ENCODE results near the gene TMEM258. TPM values are rescaled to one million over a fixed set of nuclear protein-coding genes. Genes with fewer than 3 reads are reported as not detected.

Gene TMEM258
- total RNA-seq, 1 donor from 2014 or later = 117 TPM

DNA sequence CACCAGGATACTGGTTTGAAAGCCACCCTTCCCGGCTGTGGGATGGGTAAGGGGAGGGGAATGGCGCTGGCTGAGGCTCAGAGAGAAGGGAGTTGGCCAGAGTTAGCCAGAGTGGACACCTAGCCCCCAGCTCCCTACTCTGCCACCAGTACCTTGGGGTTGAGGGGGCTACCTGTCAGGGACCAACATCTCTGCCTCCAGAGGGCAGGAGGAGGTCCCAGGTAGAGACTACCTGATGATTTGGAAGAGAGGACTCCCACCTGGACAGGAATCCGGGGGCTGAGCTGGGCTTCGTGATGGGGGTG lies 36.3 kb downstream of the TMEM258 start:
- TF ChIP-seq, protein P1, sequence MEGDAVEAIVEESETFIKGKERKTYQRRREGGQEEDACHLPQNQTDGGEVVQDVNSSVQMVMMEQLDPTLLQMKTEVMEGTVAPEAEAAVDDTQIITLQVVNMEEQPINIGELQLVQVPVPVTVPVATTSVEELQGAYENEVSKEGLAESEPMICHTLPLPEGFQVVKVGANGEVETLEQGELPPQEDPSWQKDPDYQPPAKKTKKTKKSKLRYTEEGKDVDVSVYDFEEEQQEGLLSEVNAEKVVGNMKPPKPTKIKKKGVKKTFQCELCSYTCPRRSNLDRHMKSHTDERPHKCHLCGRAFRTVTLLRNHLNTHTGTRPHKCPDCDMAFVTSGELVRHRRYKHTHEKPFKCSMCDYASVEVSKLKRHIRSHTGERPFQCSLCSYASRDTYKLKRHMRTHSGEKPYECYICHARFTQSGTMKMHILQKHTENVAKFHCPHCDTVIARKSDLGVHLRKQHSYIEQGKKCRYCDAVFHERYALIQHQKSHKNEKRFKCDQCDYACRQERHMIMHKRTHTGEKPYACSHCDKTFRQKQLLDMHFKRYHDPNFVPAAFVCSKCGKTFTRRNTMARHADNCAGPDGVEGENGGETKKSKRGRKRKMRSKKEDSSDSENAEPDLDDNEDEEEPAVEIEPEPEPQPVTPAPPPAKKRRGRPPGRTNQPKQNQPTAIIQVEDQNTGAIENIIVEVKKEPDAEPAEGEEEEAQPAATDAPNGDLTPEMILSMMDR (IDR thresholded peaks at IDR 0.05; ENCODE audit: borderline replicate concordance) = no peak
- Histone ChIP-seq H3K4me1 (peaks cover 7% of the 10 kb centered on the region), H3K9me3 (replicated peaks) (no peaks in the 10 kb centered on the region), H3K4me3 (no peak overlapping the region), H3K27ac (replicated peaks) (no peak overlapping the region), H3K27me3 (ENCODE audit: low read depth) (peaks cover 31% of the 10 kb centered on the region), H3K36me3 (no peaks in the 10 kb centered on the region)
- DNase-seq = no peak
- intact Hi-C loops (cut with micrococcal nuclease) = no loop called here

DNA sequence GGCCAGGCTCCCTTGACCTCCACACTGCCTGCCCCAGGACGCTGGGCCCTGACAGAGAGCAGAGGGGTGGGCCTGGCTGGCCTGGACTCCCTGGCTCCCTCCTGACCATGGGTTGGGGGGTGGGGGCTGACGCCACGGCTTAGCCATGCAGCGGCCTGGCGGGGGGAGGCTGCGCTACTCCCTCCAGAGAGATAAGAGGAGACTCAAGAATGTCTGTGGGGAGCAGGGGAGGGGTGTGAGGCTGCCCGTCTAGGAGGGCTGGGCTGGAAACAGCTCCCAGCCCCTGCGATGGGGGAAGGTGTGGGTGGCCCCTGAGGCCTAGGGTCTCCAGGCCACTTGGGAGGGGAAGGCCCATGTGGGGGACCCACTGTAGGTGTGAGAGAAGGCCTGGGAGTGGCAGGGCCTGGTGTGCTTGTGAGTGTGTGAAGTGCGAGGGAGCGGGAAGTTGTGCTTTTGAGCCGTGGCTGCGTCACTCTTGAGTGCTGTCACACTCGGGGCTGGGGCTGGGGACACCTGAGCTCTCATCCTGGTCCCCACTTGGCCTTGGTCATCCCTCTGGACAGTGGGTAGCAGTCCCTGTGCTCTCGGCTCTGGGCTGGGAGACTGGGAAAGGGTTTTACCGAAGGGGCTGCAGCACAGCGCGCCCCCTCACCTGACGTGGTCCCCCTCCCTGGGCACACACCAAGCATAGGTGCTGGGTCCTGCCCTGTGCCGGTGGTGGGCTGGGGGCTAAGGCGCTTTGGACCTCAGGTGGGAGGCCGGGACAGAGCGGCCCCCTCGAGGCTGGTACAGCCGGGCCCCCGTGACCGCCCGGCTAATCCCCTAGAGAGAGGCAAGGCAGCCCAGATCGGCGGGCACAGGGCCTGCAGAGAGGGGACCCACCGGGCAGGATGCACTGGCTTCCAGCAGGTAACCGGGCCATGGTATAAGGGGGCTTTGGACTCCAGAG lies 37.6 kb downstream of the TMEM258 start:
- Histone ChIP-seq H3K4me3 (no peak overlapping the region), H3K36me3 (no peaks in the 10 kb centered on the region), H3K9me3 (replicated peaks) (no peaks in the 10 kb centered on the region), H3K27ac (replicated peaks) (no peak overlapping the region), H3K27me3 (ENCODE audit: low read depth) (peaks cover 29% of the 10 kb centered on the region), H3K4me1 (peaks cover 7% of the 10 kb centered on the region)
- intact Hi-C loops (cut with micrococcal nuclease) = no loop called here
- TF ChIP-seq, protein P1 (IDR thresholded peaks at IDR 0.05; ENCODE audit: borderline replicate concordance) = no peak
- no peak for DNase-seq

DNA sequence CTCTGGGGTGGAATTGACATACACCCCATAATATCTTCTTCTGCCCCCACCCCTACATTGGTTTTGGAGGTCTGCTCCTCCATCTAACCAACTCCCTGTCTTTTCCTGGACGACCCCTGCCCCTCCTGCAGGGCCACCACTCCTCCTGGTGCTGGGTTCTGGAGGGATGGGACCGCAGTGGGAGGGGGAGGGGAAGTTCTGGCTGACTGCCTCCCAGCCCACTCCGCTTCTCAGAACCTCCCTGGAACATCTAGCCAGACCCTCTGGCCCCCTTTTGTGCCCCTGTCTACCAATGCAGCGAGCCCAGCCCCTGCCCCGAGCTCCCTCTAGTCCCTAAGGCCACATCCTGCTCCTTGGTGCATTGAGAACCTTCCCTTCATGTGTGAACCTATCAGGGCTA lies 38.7 kb downstream of the TMEM258 start:
- H3K9me3 ChIP-seq (replicated peaks) = no peaks in the 10 kb centered on the region
- DNase-seq = no peak
- peaks cover 28% of the 10 kb centered on the region for H3K27me3 ChIP-seq (ENCODE audit: low read depth)
- H3K4me1 ChIP-seq = peaks cover 7% of the 10 kb centered on the region
- H3K4me3 ChIP-seq = no peak overlapping the region
- TF ChIP-seq, protein P1 (IDR thresholded peaks at IDR 0.05; ENCODE audit: borderline replicate concordance) = no peak
- H3K27ac ChIP-seq (replicated peaks) = no peak overlapping the region
- no peaks in the 10 kb centered on the region for H3K36me3 ChIP-seq
- intact Hi-C loops (cut with micrococcal nuclease) = no loop called here

DNA sequence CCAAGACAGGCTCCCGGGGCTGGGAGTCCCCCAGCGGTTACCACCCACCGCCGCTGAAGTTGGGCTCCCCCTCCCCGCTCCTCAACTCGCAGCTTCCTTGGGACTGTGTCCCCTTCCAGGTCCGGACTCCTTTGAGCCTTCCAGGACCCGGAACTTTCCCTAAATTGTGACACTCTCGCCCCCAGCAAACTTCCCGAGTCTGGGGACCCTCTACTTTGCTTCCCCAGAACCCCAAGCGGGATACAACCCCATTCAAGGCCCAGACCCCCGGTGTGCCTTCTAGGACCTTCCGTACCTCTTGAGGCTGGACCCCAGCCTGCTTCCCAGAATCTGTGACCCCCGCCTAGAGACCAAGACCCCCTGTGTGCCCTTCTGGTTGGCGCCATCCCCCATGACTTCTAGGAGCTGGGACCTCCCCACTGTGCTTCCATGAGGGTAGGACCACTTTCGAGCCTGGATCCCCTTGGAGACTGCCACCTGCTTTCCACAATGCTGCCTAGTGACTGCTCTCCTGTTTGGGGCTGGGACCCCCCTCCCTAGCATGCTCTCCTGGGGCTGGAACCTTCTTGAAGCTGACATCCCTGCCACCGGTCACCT lies 39.4 kb downstream of the TMEM258 start:
- Histone ChIP-seq H3K27ac (replicated peaks) (no peak overlapping the region), H3K4me3 (peak overlapping the region; percentile 60), H3K4me1 (peaks cover 10% of the 10 kb centered on the region), H3K36me3 (no peaks in the 10 kb centered on the region), H3K27me3 (ENCODE audit: low read depth) (peaks cover 28% of the 10 kb centered on the region), H3K9me3 (replicated peaks) (no peaks in the 10 kb centered on the region)
- TF ChIP-seq, protein P1 (IDR thresholded peaks at IDR 0.05; ENCODE audit: borderline replicate concordance) = no peak
- DNase-seq = no peak
- intact Hi-C loops (cut with micrococcal nuclease) = no loop called here

DNA sequence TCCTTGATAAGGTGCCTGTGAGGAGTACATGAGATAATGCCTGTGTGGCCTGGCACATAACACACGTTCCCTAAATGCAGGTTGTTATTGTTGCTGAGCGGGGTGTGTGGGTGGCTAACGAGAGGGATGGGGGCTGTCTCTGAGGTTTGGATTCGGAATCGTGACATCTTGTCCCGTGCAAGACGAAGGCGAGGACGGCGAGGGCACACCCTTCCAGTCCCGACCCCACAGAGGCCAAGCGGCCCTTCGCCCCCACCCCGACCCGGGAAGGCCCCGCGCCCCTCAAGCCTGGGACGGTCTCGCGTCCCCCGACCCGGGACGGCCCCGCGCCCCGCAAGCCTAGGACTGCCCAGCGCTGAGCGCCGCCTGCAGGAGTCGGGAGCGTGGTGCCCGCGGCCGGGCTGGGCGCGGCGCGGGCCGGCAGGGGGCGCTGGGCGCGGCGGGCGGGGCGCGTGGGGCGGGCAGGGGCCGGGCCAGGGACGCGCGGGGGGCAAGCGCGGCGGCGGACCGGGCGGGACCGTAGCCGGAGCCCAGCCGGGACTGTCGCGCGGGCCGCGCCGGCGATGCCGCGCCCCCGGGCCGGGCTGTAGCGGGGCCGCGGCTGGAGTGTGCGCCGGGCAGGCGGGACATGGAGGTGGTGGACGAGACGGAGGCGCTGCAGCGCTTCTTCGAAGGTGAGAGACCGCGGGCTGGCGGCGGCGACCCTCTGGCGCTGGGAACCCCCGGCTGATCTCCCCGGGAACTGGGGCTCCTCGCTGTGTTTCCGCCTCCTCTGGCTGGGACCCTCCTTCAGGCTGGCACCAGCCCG lies 40.1 kb downstream of the TMEM258 start, which contains the start of gene MYRF:
MYRF (plus strand) TSS at position 520 of the 808 bp plus-strand sequence; CDS start at position 629, 109 bp downstream.
- intact Hi-C loops (cut with micrococcal nuclease) = no loop called here
- DNase-seq = peak; percentile 49
- Histone ChIP-seq H3K4me3 (peak within 1 kb of the TSS; percentile 60), H3K9me3 (replicated peaks) (no peaks in the 10 kb centered on the region), H3K4me1 (peaks cover 16% of the 10 kb centered on the region), H3K36me3 (no peaks in the 10 kb centered on the region), H3K27ac (replicated peaks) (no peak within 1 kb of the TSS), H3K27me3 (ENCODE audit: low read depth) (peaks cover 28% of the 10 kb centered on the region)
- TF ChIP-seq, protein P1 (IDR thresholded peaks at IDR 0.05; ENCODE audit: borderline replicate concordance) = peak; percentile 52

Data from left ventricle myocardium inferior (tissue), 1 donor.